ENCODE data around the gene DCC. TPM values are rescaled to one million over a fixed set of nuclear protein-coding genes. Genes with fewer than 3 reads are reported as not detected.

The DCC gene
- total and polyA plus RNA-seq, 9 of the 15 experiments (the other 6 are each of a cell fraction or from before 2014, with no cell fraction given), result not detected

GRCh38 chr18:52624702-52625101 is 284.7 kb downstream of the DCC start:
- H4K20me1 ChIP-seq (replicated peaks; ENCODE audit: control insufficient read depth, insufficient read depth, low read length), result no peaks in the 10 kb centered on the region
- H3K4me2 ChIP-seq (ENCODE audit: insufficient read depth, low read length), result no peak overlapping the region
- DNase-seq (ENCODE audit: extremely low read depth in 1 of 4, low spot score in 3 of 4) (no peak), FAIRE-seq (no peak), ATAC-seq (no peak)
- no peaks in the 10 kb centered on the region for H3K36me3 ChIP-seq (ENCODE audit: control insufficient read depth, insufficient read depth, low read length)
- BruUV-seq (replicated peaks), result no TSS peak
- H3K27ac ChIP-seq (ENCODE audit: extremely low read depth, low read depth, low read length), result no peak overlapping the region
- no peaks in the 10 kb centered on the region for H3K4me1 ChIP-seq (replicated peaks in 1 of 2; ENCODE audit: control insufficient read depth in 2 of 2, insufficient read depth in 2 of 2, low read length in 2 of 2)
- in situ Hi-C loops (cut with MboI) (no loop called here), intact Hi-C loops (cut with micrococcal nuclease) (no loop called here)
- H3K27me3 ChIP-seq (ENCODE audit: control insufficient read depth in 2 of 2, insufficient read depth in 2 of 2, low read length in 2 of 2), result no peaks in the 10 kb centered on the region
- H3K9me3 ChIP-seq (replicated peaks; ENCODE audit: control insufficient read depth, insufficient read depth, low read depth, low read length), result no peaks in the 10 kb centered on the region
- H2AFZ ChIP-seq (ENCODE audit: low read depth, low read length), result no peak overlapping the region
- TF ChIP-seq NR3C1 (CRISPR knock-in tag; IDR thresholded peaks at IDR 0.05), result no peak
- no peak for TF ChIP-seq GABPB2 (CRISPR knock-in tag; conservative IDR thresholded peaks at IDR 0.05)
- no peak for TF ChIP-seq XRCC4 (IDR thresholded peaks at IDR 0.05; ENCODE audit: extremely low read depth, insufficient read depth, insufficient read length)
- no peak for TF ChIP-seq CREBBP (IDR thresholded peaks at IDR 0.05; ENCODE audit: low read depth, low read length)
- TF ChIP-seq SMAD1 (IDR thresholded peaks at IDR 0.05; ENCODE audit: low read depth, low read length, partially characterized antibody), result no peak
- TF ChIP-seq, protein P1, sequence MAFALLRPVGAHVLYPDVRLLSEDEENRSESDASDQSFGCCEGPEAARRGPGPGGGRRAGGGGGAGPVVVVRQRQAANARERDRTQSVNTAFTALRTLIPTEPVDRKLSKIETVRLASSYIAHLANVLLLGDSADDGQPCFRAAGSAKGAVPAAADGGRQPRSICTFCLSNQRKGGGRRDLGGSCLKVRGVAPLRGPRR (CRISPR knock-in tag; IDR thresholded peaks at IDR 0.05), result no peak
- TF ChIP-seq HDAC2 (IDR thresholded peaks at IDR 0.05), result no peak
- no peak for TF ChIP-seq POLR2H (tag; IDR thresholded peaks at IDR 0.05; ENCODE audit: low read depth)
- no peak for TF ChIP-seq IRF9 (tag; IDR thresholded peaks at IDR 0.05)
- TF ChIP-seq HSF4 (CRISPR knock-in tag; IDR thresholded peaks at IDR 0.05; ENCODE audit: borderline replicate concordance), result no peak
- no peak for TF ChIP-seq C11orf30 (IDR thresholded peaks at IDR 0.05; ENCODE audit: low read depth)
- TF ChIP-seq GTF2A2 (tag; IDR thresholded peaks at IDR 0.05), result no peak
- no peak for TF ChIP-seq ZNF696 (CRISPR knock-in tag; conservative IDR thresholded peaks at IDR 0.05)
- no peak for TF ChIP-seq ZNF398 (CRISPR knock-in tag; IDR thresholded peaks at IDR 0.05)
- TF ChIP-seq SNRNP70 (optimal IDR thresholded peaks at IDR 0.05; ENCODE audit: low read depth, low read length), result no peak
- no peak for TF ChIP-seq LCOR (CRISPR knock-in tag; IDR thresholded peaks at IDR 0.05)
- no peak for TF ChIP-seq TAF15 (IDR thresholded peaks at IDR 0.05; ENCODE audit: low read depth, low read length)
- no peak for TF ChIP-seq RHOXF2B (CRISPR knock-in tag; conservative IDR thresholded peaks at IDR 0.05)
- TF ChIP-seq, protein P2, sequence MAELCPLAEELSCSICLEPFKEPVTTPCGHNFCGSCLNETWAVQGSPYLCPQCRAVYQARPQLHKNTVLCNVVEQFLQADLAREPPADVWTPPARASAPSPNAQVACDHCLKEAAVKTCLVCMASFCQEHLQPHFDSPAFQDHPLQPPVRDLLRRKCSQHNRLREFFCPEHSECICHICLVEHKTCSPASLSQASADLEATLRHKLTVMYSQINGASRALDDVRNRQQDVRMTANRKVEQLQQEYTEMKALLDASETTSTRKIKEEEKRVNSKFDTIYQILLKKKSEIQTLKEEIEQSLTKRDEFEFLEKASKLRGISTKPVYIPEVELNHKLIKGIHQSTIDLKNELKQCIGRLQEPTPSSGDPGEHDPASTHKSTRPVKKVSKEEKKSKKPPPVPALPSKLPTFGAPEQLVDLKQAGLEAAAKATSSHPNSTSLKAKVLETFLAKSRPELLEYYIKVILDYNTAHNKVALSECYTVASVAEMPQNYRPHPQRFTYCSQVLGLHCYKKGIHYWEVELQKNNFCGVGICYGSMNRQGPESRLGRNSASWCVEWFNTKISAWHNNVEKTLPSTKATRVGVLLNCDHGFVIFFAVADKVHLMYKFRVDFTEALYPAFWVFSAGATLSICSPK (IDR thresholded peaks at IDR 0.05; ENCODE audit: borderline replicate concordance), result no peak
- H3K79me2 ChIP-seq (ENCODE audit: control insufficient read depth, insufficient read depth, low read length), result no peaks in the 10 kb centered on the region
- 4% methylated on average over 5 of the region's 5 CpGs for WGBS (ENCODE audit: insufficient coverage, low coverage, missing lambda C conversion rate)
- ChIA-PET POLR2A (no interaction called here), CTCF (ENCODE audit: low intra/inter-chr PET ratio) (no interaction called here)
- no peak overlapping the region for H3K4me3 ChIP-seq
- no peaks in the 10 kb centered on the region for H3K9me1 ChIP-seq (ENCODE audit: control insufficient read depth, insufficient read depth, low read length)
- no peak overlapping the region for H3K9ac ChIP-seq (ENCODE audit: insufficient read depth in 1 of 2, low read depth in 2 of 2, low read length in 2 of 2)

All from K562 (cell line).